Endothelial cell of umbilical vein (primary cell): ENCODE measurements around the gene DNAH3. TPM values are rescaled to one million over a fixed set of nuclear protein-coding genes. Genes with fewer than 3 reads are reported as not detected.

Experiments
- BruUV-seq: library from RNA; stranded (reverse); fragments of 400-500 nt; replicated peaks from 2 replicates; lab custom pipeline; 2021; lab: Mats Ljungman, UMichigan
- CTCF ChIA-PET: fragments of 300-600, 350-600 bp; sonication (Branson Sonifier 250); formaldehyde crosslinking; loops from one replicate; lab custom pipeline; 2021; ENCODE audit warnings: antibody characterized with exemption, inconsistent platforms; lab: Charles Lee
- POLR2A ChIA-PET: fragments of 300-600, 350-600 bp; sonication (Branson Sonifier 250); formaldehyde crosslinking; loops from one replicate; lab custom pipeline; 2021; ENCODE audit warnings: antibody characterized with exemption, inconsistent platforms; lab: Charles Lee
- DNase-seq: peaks from one replicate; pipeline ENCODE4 v3.0.0-alpha.2; 2011; ENCODE audit warnings: low read depth, low spot score
- FAIRE-seq: peaks from 2 replicates; lab custom pipeline; 2011; peaks lifted over from hg19 to GRCh38; lab: Jason Lieb, UNC
- H2AFZ ChIP-seq: 2 replicates; pipeline ENCODE4 v1.6.0; 2012; ENCODE audit warnings: low read depth, low read length, control low read depth, inconsistent platforms
- H3K27ac ChIP-seq: 2 replicates; pipeline ENCODE4 v1.5.1; 2011; ENCODE audit warnings: low read depth, mild to moderate bottlenecking, control low read depth, low read length, moderate library complexity; ENCODE audit not compliant: insufficient read depth
- H3K27me3 ChIP-seq, 2 experiments: 2 replicates each; pipeline versions ENCODE4 v1.6.0 to v1.6.1; 2011; ENCODE audit warnings: low read length in 2 of 2, mixed read lengths in 1 of 2; ENCODE audit not compliant: control insufficient read depth in 2 of 2, insufficient read depth in 2 of 2
- H3K36me3 ChIP-seq, 2 experiments: 2 replicates in 1 of 2; 3 replicates in 1 of 2; pipeline ENCODE4 v1.5.1; 2011; ENCODE audit warnings: low read length in 2 of 2, mild to moderate bottlenecking in 1 of 2, moderate library complexity in 1 of 2; ENCODE audit not compliant: control insufficient read depth in 2 of 2, insufficient read depth in 2 of 2; ENCODE audit errors: extremely low read depth in 1 of 2
- H3K4me1 ChIP-seq: 3 replicates; pipeline ENCODE4 v1.5.1; 2011; ENCODE audit warnings: mild to moderate bottlenecking, low read length; ENCODE audit not compliant: control insufficient read depth, insufficient read depth; ENCODE audit errors: extremely low read depth
- H3K4me2 ChIP-seq: 2 replicates; pipeline ENCODE4 v1.6.1; 2011; ENCODE audit warnings: low read length, control low read depth, mixed read lengths; ENCODE audit not compliant: insufficient read depth
- H3K4me3 ChIP-seq, 3 experiments: fragments of 200-600 bp in 1 of 3; sonication (generic), shearing (Covaris generic) in 1 of 3; replicated peaks in 1 of 3; 2 replicates each; pipeline ENCODE4 v1.5.1; 2011 to 2016; ENCODE audit warnings: control low read depth in 3 of 3, low read length in 3 of 3, mild to moderate bottlenecking in 2 of 3, inconsistent platforms in 1 of 3, low read depth in 1 of 3, moderate library complexity in 1 of 3; ENCODE audit not compliant: insufficient read depth in 1 of 3
- H3K79me2 ChIP-seq: 2 replicates; pipeline ENCODE4 v1.6.0; 2012; ENCODE audit warnings: low read length, inconsistent platforms; ENCODE audit not compliant: control insufficient read depth, insufficient read depth
- H3K9ac ChIP-seq: replicated peaks from 2 replicates; pipeline ENCODE3; 2011; ENCODE audit warnings: low read length, control low read depth; ENCODE audit not compliant: insufficient read depth; ENCODE audit errors: extremely low read depth
- H3K9me1 ChIP-seq: replicated peaks from 3 replicates; pipeline ENCODE4 v1.6.0; 2011; ENCODE audit warnings: mild to moderate bottlenecking, low read length; ENCODE audit not compliant: control insufficient read depth, insufficient read depth; ENCODE audit errors: extremely low read depth
- H3K9me3 ChIP-seq: replicated peaks from 2 replicates; pipeline ENCODE4 v1.5.1; 2012; ENCODE audit warnings: low read length, inconsistent platforms; ENCODE audit not compliant: control insufficient read depth, insufficient read depth
- H4K20me1 ChIP-seq: replicated peaks from 2 replicates; pipeline ENCODE3; 2011; ENCODE audit warnings: mild to moderate bottlenecking, low read length; ENCODE audit not compliant: control insufficient read depth, insufficient read depth; ENCODE audit errors: extremely low read depth
- EZH2 ChIP-seq: IDR thresholded peaks from 2 replicates; pipeline ENCODE4 v1.6.1; 2012; ENCODE audit warnings: borderline replicate concordance, low read depth, mild to moderate bottlenecking, moderate library complexity, low read length, inconsistent platforms; ENCODE audit not compliant: severe bottlenecking
- FOS ChIP-seq: IDR thresholded peaks from 2 replicates; pipeline ENCODE4 v1.6.1; 2011; ENCODE audit warnings: mild to moderate bottlenecking, low read length, moderate library complexity, borderline replicate concordance; ENCODE audit not compliant: insufficient read depth
- GATA2 ChIP-seq: IDR thresholded peaks from 2 replicates; pipeline ENCODE4 v1.7.0; 2011; ENCODE audit warnings: low read depth, mild to moderate bottlenecking, moderate library complexity, mixed read lengths, low read length; ENCODE audit not compliant: insufficient read length, insufficient read depth
- JUN ChIP-seq: IDR thresholded peaks from 2 replicates; pipeline ENCODE4 v1.6.1; 2011; ENCODE audit warnings: borderline replicate concordance, low read depth; ENCODE audit not compliant: insufficient read length, insufficient read depth
- MYC ChIP-seq: IDR thresholded peaks from one replicate; pipeline ENCODE4 v1.6.1; 2011; ENCODE audit warnings: mild to moderate bottlenecking, low read depth, low read length
- POLR2A ChIP-seq: IDR thresholded peaks from 2 replicates; pipeline ENCODE4 v1.6.1; 2012; ENCODE audit warnings: low read depth, mild to moderate bottlenecking, control low read depth, low read length
- POLR2AphosphoS5 ChIP-seq: IDR thresholded peaks from 2 replicates; pipeline ENCODE4 v1.6.1; 2012; ENCODE audit warnings: low read depth, mild to moderate bottlenecking, control low read depth, low read length, moderate library complexity; ENCODE audit not compliant: insufficient read depth
- dilution Hi-C: fragments of 300-500 bp; cut with MboI; formaldehyde crosslinking; loops from one replicate; pipeline ENCODE4 v1.15.0; 2019; ENCODE audit warnings: low sequenced_read_pairs; ENCODE audit not compliant: extremely low pct_ligation_motif_present
- intact Hi-C: fragments of 100-400 bp; cut with micrococcal nuclease; formaldehyde crosslinking; loops from one replicate; pipeline ENCODE4 v1.10.0; 2022
- polyA plus RNA-seq, 4 experiments: library from polyadenylated mRNA; depleted of rRNA in 3 of 4; stranded (reverse) in 3 of 4; unstranded in 1 of 4; fragments of >200 nt; gene quantifications; 2 replicates each; pipeline versions ENCODE4 v1.2.1 to v1.2.3, GENCODE V29; 2011 to 2012; ENCODE audit warnings: missing spikeins in 1 of 4
- total RNA-seq: library from RNA; stranded (reverse); gene quantifications from 2 replicates; pipeline ENCODE4 v1.2.3, GENCODE V29; 2021
- TF ChIP-seq, protein P1 (sequence below): IDR thresholded peaks from 2 replicates; pipeline ENCODE4 v1.6.1; 2011; ENCODE audit not compliant: insufficient read depth, insufficient read length
- TF ChIP-seq, protein P2 (sequence below), 2 donors: IDR thresholded peaks; 1 replicate in 1 of 2; 2 replicates in 1 of 2; pipeline ENCODE4 v1.5.1; 2011; ENCODE audit warnings: low read length in 2 of 2, mild to moderate bottlenecking in 2 of 2, moderate library complexity in 2 of 2, control low read depth in 1 of 2, inconsistent platforms in 1 of 2, low read depth in 1 of 2; ENCODE audit not compliant: insufficient read depth in 1 of 2; ENCODE audit errors: extremely low read depth in 1 of 2

The DNAH3 gene
- total and polyA plus RNA-seq, 2 donors (not counting 3 experiments of a cell fraction or from before 2014, with no cell fraction given) = not detected

DNA sequence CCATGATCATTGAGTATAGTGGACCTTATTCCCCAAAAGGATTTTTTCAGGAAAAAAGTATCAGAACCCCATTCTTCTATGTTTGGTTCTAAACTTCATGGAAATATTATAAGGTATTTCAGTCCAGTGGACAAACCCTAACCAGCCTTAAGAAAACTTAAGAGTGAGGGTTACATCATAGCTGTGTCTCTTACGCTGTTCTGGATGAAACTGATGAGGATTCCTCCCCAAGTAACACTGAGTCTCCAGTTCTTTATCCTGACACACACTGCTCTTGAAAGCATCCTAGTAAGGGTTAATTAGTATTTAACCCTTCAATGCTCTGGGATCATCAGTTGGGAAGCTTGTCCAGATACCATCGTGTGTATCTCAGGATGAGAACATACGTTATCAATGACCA is 245.1 kb downstream of the DNAH3 start:
- Histone ChIP-seq H3K36me3 (no peaks in the 10 kb centered on the region), H3K79me2 (peaks cover 19% of the 10 kb centered on the region), H2AFZ (no peak overlapping the region), H3K27ac (peak overlapping the region; percentile 100), H4K20me1 (no peaks in the 10 kb centered on the region), H3K9ac (peak overlapping the region; percentile 81), H3K4me1 (peaks cover 86% of the 10 kb centered on the region), H3K9me3 (no peaks in the 10 kb centered on the region), H3K4me3 (no peak overlapping the region), H3K4me2 (peak overlapping the region; percentile 81), H3K9me1 (no peaks in the 10 kb centered on the region), H3K27me3 (no peaks in the 10 kb centered on the region)
- no TSS peak for BruUV-seq
- TF ChIP-seq EZH2 (no peak), FOS (no peak)
- TF ChIP-seq, protein P1, sequence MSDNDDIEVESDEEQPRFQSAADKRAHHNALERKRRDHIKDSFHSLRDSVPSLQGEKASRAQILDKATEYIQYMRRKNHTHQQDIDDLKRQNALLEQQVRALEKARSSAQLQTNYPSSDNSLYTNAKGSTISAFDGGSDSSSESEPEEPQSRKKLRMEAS = no peak
- DNase-seq = peak; percentile 43
- dilution Hi-C loops = no loop called here
- no peak for FAIRE-seq
- intact Hi-C loops = loop anchor here (1.0 to 5.0 kb wide), 2 partner anchors 171 to 252 kb away; partner anchors contain the start of gene LDAF1
- CTCF ChIA-PET = interaction anchor here (1.2 to 1.3 kb wide), 2 partner anchors 51 to 99 kb away, joined by 4 read pairs; partner anchors contain the start of genes ERI2 and REXO5
- POLR2A ChIA-PET = interaction anchor here (0.6 kb wide), 3 partner anchors 39 to 402 kb away, joined by 3 to 9 read pairs (median 3); no protein-coding TSS in a partner anchor

DNA sequence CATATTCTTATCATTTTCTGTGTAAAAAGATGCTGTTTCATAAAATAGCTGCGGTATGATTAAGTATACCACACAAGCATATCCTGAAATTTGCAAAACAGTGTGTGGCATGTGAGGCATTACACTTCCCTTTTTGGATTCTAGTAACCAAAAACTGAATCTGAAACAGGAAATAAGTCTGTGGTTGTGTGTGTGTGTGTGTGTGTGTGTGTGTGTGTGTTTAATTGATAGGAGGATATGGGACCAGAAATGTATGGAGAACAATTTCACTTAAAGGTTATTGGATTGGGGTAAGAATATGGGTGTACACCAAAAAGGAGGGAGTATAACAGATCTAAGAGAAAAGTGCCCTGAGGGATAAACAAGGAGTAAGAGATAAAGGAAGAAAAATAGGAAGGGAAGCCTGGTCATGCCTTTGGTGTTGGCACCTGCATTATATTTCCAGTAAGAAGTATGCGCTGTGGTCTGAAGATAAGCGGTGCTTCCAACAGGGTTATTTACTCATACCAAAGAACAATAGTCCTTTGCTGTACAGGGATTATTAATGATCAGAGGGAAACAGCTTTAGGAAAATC is 246.1 kb downstream of the DNAH3 start:
- DNase-seq = peak; percentile 97
- FAIRE-seq = peak; percentile 93
- H3K27ac ChIP-seq = peak overlapping the region; percentile 100
- H3K4me3 ChIP-seq = peak overlapping the region in 1 of 3 experiments; percentile 27
- peak overlapping the region; percentile 95 for H3K9ac ChIP-seq
- peaks cover 22% of the 10 kb centered on the region for H3K79me2 ChIP-seq
- H3K36me3 ChIP-seq = no peaks in the 10 kb centered on the region
- CTCF ChIA-PET = interaction anchor here (0.6 to 2.9 kb wide), 7 partner anchors 16 to 1498 kb away, joined by 3 to 22 read pairs (median 4); partner anchors contain the start of genes ERI2 and REXO5
- no peaks in the 10 kb centered on the region for H3K9me3 ChIP-seq
- H2AFZ ChIP-seq = no peak overlapping the region
- TF ChIP-seq JUN = peak; percentile 85
- TF ChIP-seq, protein P2, sequence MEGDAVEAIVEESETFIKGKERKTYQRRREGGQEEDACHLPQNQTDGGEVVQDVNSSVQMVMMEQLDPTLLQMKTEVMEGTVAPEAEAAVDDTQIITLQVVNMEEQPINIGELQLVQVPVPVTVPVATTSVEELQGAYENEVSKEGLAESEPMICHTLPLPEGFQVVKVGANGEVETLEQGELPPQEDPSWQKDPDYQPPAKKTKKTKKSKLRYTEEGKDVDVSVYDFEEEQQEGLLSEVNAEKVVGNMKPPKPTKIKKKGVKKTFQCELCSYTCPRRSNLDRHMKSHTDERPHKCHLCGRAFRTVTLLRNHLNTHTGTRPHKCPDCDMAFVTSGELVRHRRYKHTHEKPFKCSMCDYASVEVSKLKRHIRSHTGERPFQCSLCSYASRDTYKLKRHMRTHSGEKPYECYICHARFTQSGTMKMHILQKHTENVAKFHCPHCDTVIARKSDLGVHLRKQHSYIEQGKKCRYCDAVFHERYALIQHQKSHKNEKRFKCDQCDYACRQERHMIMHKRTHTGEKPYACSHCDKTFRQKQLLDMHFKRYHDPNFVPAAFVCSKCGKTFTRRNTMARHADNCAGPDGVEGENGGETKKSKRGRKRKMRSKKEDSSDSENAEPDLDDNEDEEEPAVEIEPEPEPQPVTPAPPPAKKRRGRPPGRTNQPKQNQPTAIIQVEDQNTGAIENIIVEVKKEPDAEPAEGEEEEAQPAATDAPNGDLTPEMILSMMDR (IDR thresholded peaks at IDR 0.05; ENCODE audit: extremely low read depth in 1 of 2, insufficient read depth in 1 of 2, low read depth in 1 of 2, low read length in 2 of 2) = no peak
- TF ChIP-seq GATA2 = peak; percentile 93
- no peak for TF ChIP-seq EZH2
- TF ChIP-seq FOS = peak; percentile 56
- TF ChIP-seq POLR2AphosphoS5 = peak; percentile 90
- TF ChIP-seq, protein P1 = no peak
- TF ChIP-seq MYC = peak; percentile 51
- TF ChIP-seq POLR2A = peak; percentile 92
- H3K27me3 ChIP-seq = no peaks in the 10 kb centered on the region
- H4K20me1 ChIP-seq = no peaks in the 10 kb centered on the region
- peak overlapping the region; percentile 81 for H3K4me2 ChIP-seq
- H3K4me1 ChIP-seq = peaks cover 76% of the 10 kb centered on the region
- no TSS peak for BruUV-seq
- intact Hi-C loops = loop anchor here (1.0 to 5.0 kb wide), 7 partner anchors 51 to 1288 kb away; partner anchors contain the start of genes ERI2, LDAF1, REXO5 and THUMPD1
- dilution Hi-C loops = no loop called here
- H3K9me1 ChIP-seq = no peaks in the 10 kb centered on the region
- POLR2A ChIA-PET = interaction anchor here (0.5 to 1.5 kb wide), 5 partner anchors 25 to 1397 kb away, joined by 3 to 9 read pairs (median 5); partner anchors contain the start of genes ERI2 and REXO5
